Activated CD4-positive, CD25-positive, alpha-beta regulatory T cell (primary cell): ENCODE measurements around the gene C9orf85.
"Not testable (repeated sequence)": the region's sequence is repeated elsewhere in the genome, so short reads cannot be mapped to it uniquely, and the experiment has no call there.

Experiments
- DNase-seq, 4 experiments: peaks; one replicate each; lab custom pipeline; 2025; lab: John Stamatoyannopoulos, UW

Gene C9orf85

GRCh38 chr9:71941998-71942567 is 30.6 kb downstream of the C9orf85 start:
- no peak for DNase-seq

- DNase-seq, result no peak
Measured at GRCh38 chr9:71944754-71945375, 33.4 kb downstream of the C9orf85 start.

- not testable (repeated sequence) for DNase-seq
Measured at GRCh38 chr9:71954652-71955051, 43.2 kb downstream of the C9orf85 start.

GRCh38 chr9:71955300-71955915 is 44.0 kb downstream of the C9orf85 start:
- no peak for DNase-seq

- DNase-seq, result no peak
Measured at GRCh38 chr9:71962328-71962727, 50.9 kb downstream of the C9orf85 start.

- DNase-seq, result not testable (repeated sequence)
Measured at GRCh38 chr9:71963471-71963996, 52.1 kb downstream of the C9orf85 start.

- no peak for DNase-seq
Measured at GRCh38 chr9:71965403-71965802, 54.0 kb downstream of the C9orf85 start.

- no peak for DNase-seq
Measured at GRCh38 chr9:71966601-71967000, 55.2 kb downstream of the C9orf85 start.

GRCh38 chr9:71968541-71969090 is 57.2 kb downstream of the C9orf85 start:
- no peak for DNase-seq

- DNase-seq, result no peak
Measured at GRCh38 chr9:71975833-71976232, 64.4 kb downstream of the C9orf85 start.

GRCh38 chr9:71977003-71977402 is 65.6 kb downstream of the C9orf85 start:
- no peak for DNase-seq

GRCh38 chr9:71980266-71981190 is 69.1 kb downstream of the C9orf85 start:
- DNase-seq, result no peak

GRCh38 chr9:71981944-71982343 is 70.5 kb downstream of the C9orf85 start:
- no peak for DNase-seq

GRCh38 chr9:71984403-71984802 is 73.0 kb downstream of the C9orf85 start:
- no peak for DNase-seq

- no peak for DNase-seq
Measured at GRCh38 chr9:71984831-71985281, 73.4 kb downstream of the C9orf85 start.

- DNase-seq, result no peak
Measured at GRCh38 chr9:71985297-71985911, 74.0 kb downstream of the C9orf85 start.

GRCh38 chr9:71986900-71987299 is 75.5 kb downstream of the C9orf85 start:
- no peak for DNase-seq

- no peak for DNase-seq
Measured at GRCh38 chr9:71987471-71988371, 76.3 kb downstream of the C9orf85 start.

- no peak for DNase-seq
Measured at GRCh38 chr9:71990466-71990865, 79.0 kb downstream of the C9orf85 start.

- no peak for DNase-seq
Measured at GRCh38 chr9:72005451-72005850, 94.0 kb downstream of the C9orf85 start.
